HG03060 (cell line): ENCODE measurements around the gene MAP2K6.
"Not testable (repeated sequence)": the region's sequence is repeated elsewhere in the genome, so short reads cannot be mapped to it uniquely, and the experiment has no call there.

ENCODE experiments used
- ATAC-seq: cut with Tn5 transposase; IDR thresholded peaks from one replicate; pipeline ENCODE4 v1.9.1; 2021; ENCODE audit warnings: low read depth, moderate number of reproducible peaks; ENCODE audit not compliant: unreplicated experiment

The MAP2K6 gene

DNA sequence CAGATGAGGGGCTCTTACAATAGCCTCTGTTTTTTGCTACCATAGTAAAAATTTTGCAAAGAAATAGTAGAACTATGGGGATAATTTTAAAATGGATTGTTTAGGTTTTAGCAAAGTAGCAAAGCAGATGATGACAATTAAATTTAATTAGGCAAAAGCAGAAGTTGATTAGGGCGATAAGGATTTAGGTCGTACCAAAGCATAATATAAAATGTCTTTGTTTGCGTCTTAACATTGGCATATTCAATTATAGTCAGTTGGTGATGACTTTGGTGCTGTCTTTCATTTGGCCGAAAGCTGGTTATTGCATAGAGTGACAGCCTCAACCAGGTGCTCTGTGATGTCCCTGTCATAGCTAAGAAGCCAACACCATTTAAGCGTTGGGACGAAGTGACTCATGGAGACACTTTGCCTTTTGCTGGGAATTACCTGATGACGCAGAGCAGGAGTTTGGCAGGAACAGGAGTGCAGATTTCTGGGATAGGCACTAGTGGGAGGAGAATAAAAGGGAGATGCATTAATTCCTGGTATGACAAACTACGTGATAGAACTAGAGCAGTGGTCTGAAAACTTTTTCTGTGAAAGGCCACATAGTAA lies 38.3 kb downstream of the MAP2K6 start:
- no peak for ATAC-seq

DNA sequence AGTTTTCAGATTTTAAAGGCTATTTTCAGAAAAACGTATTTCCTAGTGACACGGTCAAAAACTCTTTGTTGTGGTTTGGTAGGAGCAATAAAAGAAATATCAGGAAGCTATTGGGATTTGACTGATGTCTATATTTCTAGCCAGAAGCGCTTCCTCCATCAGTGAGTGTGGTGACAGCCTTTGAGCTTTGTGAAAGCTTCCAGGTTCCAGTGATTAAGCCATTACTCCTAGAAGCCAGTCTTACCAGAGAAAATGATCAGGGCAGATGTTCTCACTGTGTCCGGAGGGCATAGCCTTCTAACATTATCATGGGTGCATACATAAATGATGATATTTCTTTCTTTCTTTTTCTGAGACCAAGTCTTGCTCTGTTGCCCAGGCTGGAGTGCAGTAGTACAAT lies 39.6 kb downstream of the MAP2K6 start:
- ATAC-seq = no peak

DNA sequence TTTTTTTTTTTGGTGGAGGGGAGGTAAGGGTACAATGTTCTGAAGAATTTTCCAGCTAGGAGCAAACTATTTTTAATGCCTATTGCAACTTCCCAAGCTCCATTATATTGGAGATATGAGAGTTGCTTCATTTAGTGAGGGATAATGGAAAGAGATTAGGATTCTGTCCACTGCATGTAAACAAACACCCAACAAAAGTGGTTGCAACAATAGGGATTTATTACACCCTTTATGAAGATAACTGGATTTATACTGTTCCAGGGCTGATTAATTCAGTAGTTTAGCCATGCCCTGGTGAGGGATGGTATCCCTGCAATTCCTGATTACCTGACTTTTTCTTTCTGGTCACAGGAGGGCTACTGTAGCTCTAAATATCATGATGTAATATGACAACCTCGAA lies 40.5 kb downstream of the MAP2K6 start:
- ATAC-seq = no peak

GRCh38 chr17:69457603-69458002 lies 43.1 kb downstream of the MAP2K6 start:
- ATAC-seq = no peak

- no peak for ATAC-seq
These were observed 46.7 kb downstream of the MAP2K6 start for GRCh38 chr17:69460963-69461922.

GRCh38 chr17:69461951-69462369 lies 47.5 kb downstream of the MAP2K6 start:
- no peak for ATAC-seq

- ATAC-seq = no peak
These were observed 48.4 kb downstream of the MAP2K6 start for GRCh38 chr17:69462882-69463281.

DNA sequence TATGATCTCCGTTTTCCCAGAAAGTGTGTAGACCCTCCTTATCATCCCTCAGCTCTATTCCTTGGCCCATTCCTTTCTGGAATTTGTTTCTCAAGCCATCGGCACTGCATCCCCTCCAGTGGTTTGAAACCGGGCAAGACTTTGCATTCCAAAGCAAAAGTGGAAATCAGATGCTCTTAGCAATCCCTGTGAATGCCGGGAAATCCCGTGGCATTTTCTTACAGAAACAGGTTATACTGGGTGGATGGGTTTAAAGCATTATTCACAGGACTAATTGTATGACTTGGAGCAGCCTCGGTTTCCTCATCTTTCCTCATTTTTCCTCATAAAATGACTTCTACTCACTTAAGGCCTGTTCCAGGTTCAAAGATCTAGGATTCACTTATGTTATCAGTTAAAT lies 52.0 kb downstream of the MAP2K6 start:
- ATAC-seq = no peak

GRCh38 chr17:69466905-69467667 lies 52.6 kb downstream of the MAP2K6 start:
- no peak for ATAC-seq

DNA sequence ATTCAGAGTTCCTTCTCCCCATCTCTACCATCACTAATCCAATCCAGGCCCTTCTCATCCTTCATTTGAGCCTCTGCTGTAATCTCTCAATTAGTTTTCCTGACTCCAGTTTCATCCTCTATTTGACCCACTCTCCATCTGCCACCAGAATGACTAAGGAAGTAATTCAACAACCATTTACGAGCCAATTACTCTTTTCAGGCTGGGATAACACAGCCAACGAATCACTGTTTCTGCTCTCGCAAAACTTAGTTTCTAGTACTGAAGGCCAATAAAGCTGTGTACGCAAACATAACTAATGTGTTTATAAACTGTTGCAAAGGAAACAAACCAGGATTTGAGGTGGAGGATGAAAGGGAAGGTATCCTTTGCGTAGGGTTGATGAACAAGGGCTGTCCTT lies 53.7 kb downstream of the MAP2K6 start:
- no peak for ATAC-seq

DNA sequence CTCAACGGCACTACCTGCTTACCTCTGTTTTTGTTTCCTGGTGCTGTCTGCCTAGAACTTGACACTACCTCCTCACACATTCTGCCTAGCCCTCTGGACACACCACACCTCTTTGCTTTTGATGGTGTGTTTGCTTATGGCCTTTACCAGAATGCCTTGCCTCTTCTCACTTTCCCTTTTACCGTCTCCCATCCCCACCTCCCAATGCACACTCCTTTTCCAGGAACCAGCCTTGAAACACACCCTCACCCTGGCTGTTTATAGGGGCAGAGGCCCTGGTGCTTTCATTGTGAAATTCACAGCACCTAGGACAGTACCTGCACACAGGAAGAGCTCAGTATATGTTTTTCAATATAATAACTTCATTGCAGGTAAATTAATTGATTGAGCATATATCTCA lies 56.2 kb downstream of the MAP2K6 start:
- no peak for ATAC-seq

GRCh38 chr17:69471406-69471805 lies 56.9 kb downstream of the MAP2K6 start:
- ATAC-seq = no peak

DNA sequence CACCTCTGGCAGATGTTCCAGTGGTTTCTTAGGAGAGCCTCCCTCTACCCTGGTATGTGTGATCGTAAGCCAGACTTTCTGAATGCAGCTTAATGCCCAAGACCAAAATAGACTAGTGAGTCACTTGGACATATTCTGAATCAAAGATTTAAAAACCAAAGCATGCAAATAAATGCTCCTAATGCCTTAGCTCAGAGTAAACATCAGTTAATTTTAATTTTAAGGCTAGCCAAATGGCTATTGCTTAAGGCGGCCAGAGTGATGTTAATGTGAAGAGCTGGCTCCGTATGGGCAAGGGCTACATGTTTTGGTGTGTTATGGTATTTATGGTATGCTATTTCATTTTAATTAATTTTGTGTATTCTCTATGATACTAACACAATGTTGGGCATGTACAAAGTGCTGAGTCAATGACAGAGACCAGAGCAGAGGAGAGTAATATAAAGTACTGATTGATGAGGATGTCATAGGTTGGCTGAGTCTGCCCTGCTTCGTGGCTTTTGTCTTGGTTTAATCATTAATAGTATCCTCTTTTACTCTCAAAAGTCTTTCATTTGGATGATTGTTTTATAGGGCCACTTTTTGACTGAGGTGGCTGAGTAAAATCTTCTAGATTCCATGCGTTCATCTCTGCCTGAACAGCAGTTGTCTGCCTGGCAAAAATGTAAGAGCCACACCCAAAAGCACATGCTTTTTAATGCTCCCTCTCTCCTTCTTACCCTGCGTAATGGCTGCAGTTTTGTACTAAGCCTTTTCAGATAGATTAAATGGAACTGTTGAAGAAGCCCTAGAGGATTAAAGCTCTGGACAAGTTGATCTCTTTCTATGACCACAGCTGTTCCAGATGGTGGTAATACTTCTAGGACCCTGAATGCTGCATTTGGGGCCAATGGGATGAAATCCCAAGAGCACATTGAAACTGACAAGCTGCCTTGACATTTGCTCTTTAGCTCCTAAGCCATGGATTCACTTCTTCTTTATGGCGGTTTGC lies 59.6 kb downstream of the MAP2K6 start:
- ATAC-seq = no peak

- ATAC-seq = no peak
These were observed 62.9 kb downstream of the MAP2K6 start for GRCh38 chr17:69477204-69477902.

GRCh38 chr17:69477903-69478266 lies 63.4 kb downstream of the MAP2K6 start:
- ATAC-seq = no peak

GRCh38 chr17:69478916-69479315 lies 64.4 kb downstream of the MAP2K6 start:
- ATAC-seq = no peak

GRCh38 chr17:69479756-69480155 lies 65.3 kb downstream of the MAP2K6 start:
- not testable (repeated sequence) for ATAC-seq

DNA sequence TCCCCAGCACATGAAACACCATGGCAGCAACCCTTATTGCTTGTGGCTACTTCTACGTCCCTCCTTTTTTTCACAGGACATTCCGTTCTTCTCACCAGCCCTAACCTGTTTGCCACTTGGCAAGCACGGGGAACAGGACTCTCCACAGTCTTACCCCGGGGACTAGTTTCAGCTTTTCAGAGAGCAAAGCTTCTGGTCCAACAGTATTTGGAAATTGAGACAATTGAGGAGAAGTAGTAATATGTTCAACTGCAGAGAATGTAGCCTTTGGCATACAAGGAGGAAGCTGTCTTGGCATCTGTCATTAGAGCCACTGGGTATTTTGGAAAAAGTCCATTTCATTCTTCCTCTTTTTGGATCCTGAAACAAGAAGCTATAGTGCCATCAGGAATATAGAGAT lies 65.7 kb downstream of the MAP2K6 start:
- no peak for ATAC-seq

GRCh38 chr17:69485251-69485661 lies 70.8 kb downstream of the MAP2K6 start:
- ATAC-seq = no peak
